Inferior parietal cortex (tissue), 1 donor: Measurements from ENCODE around the gene MASP2.
"Not testable (repeated sequence)": the region's sequence is repeated elsewhere in the genome, so short reads cannot be mapped to it uniquely, and the experiment has no call there.

ENCODE experiments used
- DNase-seq: peaks from one replicate; pipeline ENCODE4 v3.0.0-alpha.2; 2016; ENCODE audit errors: extremely low spot score

The MASP2 gene

GRCh38 chr1:11058595-11059154, 11.6 kb upstream of the MASP2 start:
- DNase-seq, result no peak

- no peak for DNase-seq
Measured at GRCh38 chr1:11058026-11058425, 11.0 kb upstream of the MASP2 start.

GRCh38 chr1:11057477-11057876, 10.4 kb upstream of the MASP2 start:
- no peak for DNase-seq

- DNase-seq, result no peak
Measured at GRCh38 chr1:11056504-11056903, 9.5 kb upstream of the MASP2 start.

- no peak for DNase-seq
Measured at GRCh38 chr1:11055676-11056075, 8.6 kb upstream of the MASP2 start.

GRCh38 chr1:11054666-11055065, 7.6 kb upstream of the MASP2 start:
- no peak for DNase-seq

- DNase-seq, result no peak
Measured at GRCh38 chr1:11054181-11054580, 7.1 kb upstream of the MASP2 start.

- no peak for DNase-seq
Measured at GRCh38 chr1:11053758-11054137, 6.7 kb upstream of the MASP2 start.

- no peak for DNase-seq
Measured at GRCh38 chr1:11052839-11053757, 6.1 kb upstream of the MASP2 start.

GRCh38 chr1:11051781-11052511, 4.9 kb upstream of the MASP2 start:
- DNase-seq, result no peak

- not testable (repeated sequence) for DNase-seq
Measured at GRCh38 chr1:11051121-11051520, 4.1 kb upstream of the MASP2 start.

GRCh38 chr1:11046270-11046566, 821 bp downstream of the MASP2 start:
- DNase-seq, result no peak

- no peak for DNase-seq
Measured at GRCh38 chr1:11045428-11046269, 1.4 kb downstream of the MASP2 start.

- DNase-seq, result no peak
Measured at GRCh38 chr1:11044849-11045427, 2.1 kb downstream of the MASP2 start.

GRCh38 chr1:11044086-11044848, 2.8 kb downstream of the MASP2 start:
- DNase-seq, result no peak

- DNase-seq, result no peak
Measured at GRCh38 chr1:11042995-11043874, 3.8 kb downstream of the MASP2 start.

GRCh38 chr1:11042065-11042464, 5.0 kb downstream of the MASP2 start:
- DNase-seq, result no peak

GRCh38 chr1:11041048-11041447, 6.0 kb downstream of the MASP2 start:
- DNase-seq, result no peak

GRCh38 chr1:11040105-11040429, 7.0 kb downstream of the MASP2 start:
- DNase-seq, result not testable (repeated sequence)
